Gastrocnemius medialis (tissue), 4 donors: Measurements from ENCODE around the gene NDUFS5. TPM values are rescaled to one million over a fixed set of nuclear protein-coding genes. Genes with fewer than 3 reads are reported as not detected.
A peak's percentile ranks its signal among the peaks of the same experiment; 100 is the strongest.
"Not testable (repeated sequence)": the region's sequence is repeated elsewhere in the genome, so short reads cannot be mapped to it uniquely, and the experiment has no call there.

Source experiments
- ATAC-seq, 2 donors: fragments of 150-250 bp; one replicate each; pipeline ENCODE4 v1.9.1; 2016
- DNase-seq, 2 donors: peaks; one replicate each; pipeline ENCODE4 v3.0.0-alpha.2; 2019
- H3K27ac ChIP-seq, 4 donors: fragments of 200-600 bp; sonication (generic); 1 replicate in 1 of 4; 2 replicates in 3 of 4; pipeline ENCODE4 v1.5.1; 2016 to 2018; ENCODE audit warnings: mild to moderate bottlenecking in 2 of 4, moderate library complexity in 1 of 4
- H3K27me3 ChIP-seq, 3 donors: fragments of 200-600 bp; sonication (generic) in 2 of 3; 1 replicate in 1 of 3; 2 replicates in 2 of 3; pipeline versions ENCODE4 v1.5.1 to v1.6.0; 2016 to 2019; ENCODE audit warnings: mild to moderate bottlenecking in 1 of 3, moderate library complexity in 1 of 3
- H3K36me3 ChIP-seq, 2 donors: fragments of 200-600 bp; sonication (generic) in 1 of 2; one replicate each; pipeline ENCODE4 v1.5.1; 2017 to 2018
- H3K4me1 ChIP-seq, 2 donors: fragments of 200-600 bp; sonication (generic) in 1 of 2; one replicate each; pipeline ENCODE4 v1.5.1; 2016 to 2017; ENCODE audit warnings: mild to moderate bottlenecking in 2 of 2
- H3K4me3 ChIP-seq, 4 donors: fragments of 200-600 bp; sonication (generic) in 3 of 4; 1 replicate in 1 of 4; 2 replicates in 3 of 4; pipeline ENCODE4 v1.5.1; 2016 to 2019; ENCODE audit warnings: mild to moderate bottlenecking in 2 of 4
- H3K9me3 ChIP-seq, 3 donors: fragments of 200-600 bp; sonication (generic) in 2 of 3; 1 replicate in 1 of 3; 2 replicates in 2 of 3; pipeline ENCODE4 v1.5.1; 2016 to 2019
- CTCF ChIP-seq, 5 experiments: fragments of 450-650 bp in 3 of 5; fragments of 200-600 bp in 2 of 5; sonication (generic) in 2 of 5; IDR thresholded peaks in 4 of 5; conservative IDR thresholded peaks in 1 of 5; 1 replicate in 4 of 5; 2 replicates in 1 of 5; pipeline ENCODE4 v1.5.1; 2016 to 2019; ENCODE audit warnings: antibody characterized with exemption in 5 of 5, mild to moderate bottlenecking in 3 of 5, moderate library complexity in 3 of 5
- POLR2A ChIP-seq, 2 donors: fragments of 450-650 bp; IDR thresholded peaks; one replicate each; pipeline ENCODE4 v1.6.1; 2017; ENCODE audit warnings: antibody characterized with exemption in 2 of 2, mild to moderate bottlenecking in 2 of 2, moderate library complexity in 2 of 2
- in situ Hi-C, 4 donors: fragments of 200-750 bp; cut with MboI; loops; one replicate each; pipeline versions ENCODE4 v1.15.0 to v1.8.0; 2017; ENCODE audit warnings: low sequenced_read_pairs in 4 of 4
- intact Hi-C: fragments of 100-400 bp; cut with DNase I; formaldehyde crosslinking; loops from one replicate; pipeline ENCODE4 v1.15.1; 2023; ENCODE audit warnings: low total_unique reads
- total RNA-seq, 4 donors: library from RNA; depleted of rRNA; stranded (reverse); fragments of >200 nt; gene quantifications; one replicate each; pipeline versions ENCODE4 v1.1.0 to v1.2.3, GENCODE V29; 2016

Gene NDUFS5
- total RNA-seq, 4 donors from 2014 or later, result 603 to 976 (median 911) TPM

DNA sequence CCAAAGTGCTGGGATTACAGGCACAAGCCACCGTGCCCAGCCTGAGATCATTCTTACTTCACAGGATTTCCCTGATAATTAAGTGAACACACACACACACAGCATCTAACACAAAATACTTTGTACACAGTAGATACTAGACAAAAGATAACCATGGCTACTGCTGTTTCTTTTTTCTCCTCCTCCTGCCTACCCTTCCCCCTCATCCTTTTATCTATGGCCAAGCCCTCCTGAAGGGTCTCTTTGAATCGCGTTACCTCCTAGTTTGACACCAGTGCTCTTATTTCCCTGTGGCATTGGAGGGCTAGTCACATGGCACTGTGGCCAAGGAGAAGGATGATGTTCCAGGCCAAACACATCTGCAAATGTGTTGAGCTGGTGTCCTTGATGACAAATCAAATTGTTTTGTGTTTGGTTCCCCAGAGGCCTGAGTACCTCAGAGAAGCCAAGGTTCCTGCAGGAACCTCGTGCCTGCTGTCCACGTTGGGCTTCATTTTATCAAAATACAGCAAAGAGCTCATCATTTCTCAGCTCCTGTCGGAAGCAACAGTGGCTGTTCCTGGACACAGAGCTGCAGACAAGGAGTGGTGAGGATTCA lies 20.6 kb downstream of the NDUFS5 start:
- peak overlapping the region; percentile 58 to 85 (median 76) for H3K27ac ChIP-seq
- ATAC-seq, result peak; percentile 31 to 32
- no peak overlapping the region for H3K4me3 ChIP-seq
- DNase-seq, result peak in 1 of 2 donors; percentile 25
- in situ Hi-C loops, result no loop called here
- H3K27me3 ChIP-seq, result no peaks in the 10 kb centered on the region
- TF ChIP-seq POLR2A (IDR thresholded peaks at IDR 0.05) (no peak), CTCF (IDR thresholded peaks at IDR 0.05 in 4 of 5, conservative IDR thresholded peaks at IDR 0.05 in 1 of 5) (no peak)
- H3K4me1 ChIP-seq, result peaks cover 0 to 21% of the 10 kb centered on the region in 2 donors
- peaks cover 0 to 45% of the 10 kb centered on the region in 2 donors for H3K36me3 ChIP-seq
- intact Hi-C loops, result no loop called here
- H3K9me3 ChIP-seq, result no peaks in the 10 kb centered on the region

- peaks cover 0 to 37% of the 10 kb centered on the region in 2 donors for H3K36me3 ChIP-seq
- peak overlapping the region; percentile 58 to 85 (median 76) for H3K27ac ChIP-seq
These were observed 21.5 kb downstream of the NDUFS5 start for GRCh38 chr1:39047374-39048229.

GRCh38 chr1:39048745-39049370 lies 22.7 kb downstream of the NDUFS5 start:
- peaks cover 0 to 21% of the 10 kb centered on the region in 2 donors for H3K4me1 ChIP-seq
- H3K27me3 ChIP-seq, result no peaks in the 10 kb centered on the region
- intact Hi-C loops, result no loop called here
- H3K27ac ChIP-seq, result peak overlapping the region in 3 of 4 donors; percentile 70 to 85 (median 81)
- no peaks in the 10 kb centered on the region for H3K9me3 ChIP-seq
- H3K4me3 ChIP-seq, result no peak overlapping the region
- H3K36me3 ChIP-seq, result peaks cover 0 to 27% of the 10 kb centered on the region in 2 donors
- DNase-seq (no peak), ATAC-seq (no peak)
- in situ Hi-C loops, result no loop called here
- TF ChIP-seq POLR2A (IDR thresholded peaks at IDR 0.05) (no peak), CTCF (IDR thresholded peaks at IDR 0.05 in 4 of 5, conservative IDR thresholded peaks at IDR 0.05 in 1 of 5) (no peak)

More at GRCh38 chr1:39047374-39048229, 21.5 kb downstream of the NDUFS5 start:
- Histone ChIP-seq H3K4me3 (no peak overlapping the region), H3K27me3 (no peaks in the 10 kb centered on the region), H3K4me1 (peaks cover 0 to 21% of the 10 kb centered on the region in 2 donors), H3K9me3 (no peaks in the 10 kb centered on the region)
- DNase-seq, result peak; percentile 16 to 44
- intact Hi-C loops (no loop called here), in situ Hi-C loops (no loop called here)
- no peak for TF ChIP-seq POLR2A (IDR thresholded peaks at IDR 0.05)
- TF ChIP-seq CTCF (IDR thresholded peaks at IDR 0.05 in 4 of 5, conservative IDR thresholded peaks at IDR 0.05 in 1 of 5), result no peak
- peak; percentile 81 to 91 for ATAC-seq

DNA sequence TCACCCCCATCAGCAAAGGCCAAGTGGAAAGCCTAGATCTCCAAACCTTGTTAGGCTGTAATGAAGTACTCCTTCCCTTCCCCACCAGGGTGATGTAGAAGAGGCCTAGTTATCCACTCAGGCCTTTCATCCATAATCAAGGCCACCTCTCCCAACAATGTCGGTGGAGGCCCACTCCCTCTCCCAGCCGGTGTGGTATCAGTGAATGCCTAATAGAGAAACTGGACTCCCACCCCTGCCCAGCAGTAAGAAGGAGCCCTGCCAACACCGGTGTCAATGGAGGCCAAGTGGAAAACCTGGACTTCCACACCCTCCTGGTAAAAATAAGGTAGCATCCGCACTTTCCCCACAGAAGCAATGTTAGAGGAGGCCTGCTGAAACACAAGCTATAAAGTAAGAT lies 23.9 kb downstream of the NDUFS5 start:
- no peak for ATAC-seq
- TF ChIP-seq CTCF (IDR thresholded peaks at IDR 0.05 in 4 of 5, conservative IDR thresholded peaks at IDR 0.05 in 1 of 5), result no peak
- no peak overlapping the region for H3K27ac ChIP-seq

DNA sequence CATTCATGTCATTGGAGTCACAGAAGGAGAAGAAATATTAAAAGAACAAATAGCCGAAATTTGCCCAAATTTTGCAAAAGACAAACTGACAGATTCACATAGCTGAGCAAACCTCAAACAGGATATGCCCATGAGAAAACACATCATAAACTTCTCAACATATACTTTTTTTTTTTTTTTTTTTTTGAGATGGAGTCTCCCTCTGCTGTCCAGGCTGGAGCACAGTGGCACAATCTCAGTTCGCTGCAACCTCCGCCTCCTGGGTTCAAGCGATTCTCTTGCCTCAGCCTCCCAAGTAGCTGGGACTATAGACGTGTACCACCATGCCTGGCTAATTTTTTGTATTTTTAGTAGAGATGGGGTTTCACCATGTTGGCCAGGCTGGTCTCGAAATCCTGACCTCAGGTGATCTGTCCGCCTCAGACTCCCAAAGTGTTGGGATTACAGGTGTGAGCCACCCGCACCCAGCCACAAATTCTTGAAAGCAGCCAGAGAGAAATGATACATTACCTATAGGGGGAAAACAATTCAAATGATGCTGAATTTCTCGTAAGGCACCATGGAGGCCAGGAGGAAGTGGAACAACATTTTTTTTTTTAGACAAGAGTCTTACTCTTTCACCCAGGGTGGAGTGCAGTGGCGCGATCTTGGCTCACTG lies 25.2 kb downstream of the NDUFS5 start:
- in situ Hi-C loops, H3K9me3 ChIP-seq, ATAC-seq, H3K27me3 ChIP-seq, DNase-seq, H3K4me3 ChIP-seq, intact Hi-C loops, H3K27ac ChIP-seq: not testable (repeated sequence)
- peaks cover 0 to 18% of the 10 kb centered on the region in 2 donors for H3K4me1 ChIP-seq
- H3K36me3 ChIP-seq, result peaks cover 0 to 18% of the 10 kb centered on the region in 2 donors

More for the DNA sequence above, 23.9 kb downstream of the NDUFS5 start:
- Histone ChIP-seq H3K9me3 (no peaks in the 10 kb centered on the region), H3K4me1 (peaks cover 0 to 21% of the 10 kb centered on the region in 2 donors), H3K36me3 (peaks cover 0 to 21% of the 10 kb centered on the region in 2 donors), H3K4me3 (no peak overlapping the region), H3K27me3 (no peaks in the 10 kb centered on the region)
- intact Hi-C loops, result no loop called here
- in situ Hi-C loops, result no loop called here
- no peak for DNase-seq
